ENCODE results near the gene TMED7.

The TMED7 gene

GRCh38 chr5:115588640-115589039 lies 37.2 kb downstream of the TMED7 start:
- no peak for TF ChIP-seq REST (IDR thresholded peaks at IDR 0.05; ENCODE audit: insufficient read depth in 1 of 2, low read depth in 2 of 2, low read length in 2 of 2)
- TF ChIP-seq SIN3A (IDR thresholded peaks at IDR 0.05; ENCODE audit: borderline replicate concordance, insufficient read depth, low read length), result no peak
- no peak for TF ChIP-seq FOXP2 (optimal IDR thresholded peaks at IDR 0.05; ENCODE audit: borderline replicate concordance, extremely low read depth, extremely low read length, insufficient read depth)
- no peak for TF ChIP-seq TAF1 (IDR thresholded peaks at IDR 0.05; ENCODE audit: borderline replicate concordance, insufficient read depth, low read length)
- no peak for TF ChIP-seq POLR2AphosphoS5 (IDR thresholded peaks at IDR 0.05; ENCODE audit: low read depth, low read length)

GRCh38 chr5:115586525-115587146 lies 39.2 kb downstream of the TMED7 start:
- TF ChIP-seq SIN3A (IDR thresholded peaks at IDR 0.05; ENCODE audit: borderline replicate concordance, insufficient read depth, low read length) (no peak), REST (IDR thresholded peaks at IDR 0.05; ENCODE audit: insufficient read depth in 1 of 2, low read depth in 2 of 2, low read length in 2 of 2) (no peak), POLR2AphosphoS5 (IDR thresholded peaks at IDR 0.05; ENCODE audit: low read depth, low read length) (no peak), FOXP2 (optimal IDR thresholded peaks at IDR 0.05; ENCODE audit: borderline replicate concordance, extremely low read depth, extremely low read length, insufficient read depth) (no peak), TAF1 (IDR thresholded peaks at IDR 0.05; ENCODE audit: borderline replicate concordance, insufficient read depth, low read length) (no peak)

- TF ChIP-seq SIN3A (IDR thresholded peaks at IDR 0.05; ENCODE audit: borderline replicate concordance, insufficient read depth, low read length), result no peak
- TF ChIP-seq FOXP2 (optimal IDR thresholded peaks at IDR 0.05; ENCODE audit: borderline replicate concordance, extremely low read depth, extremely low read length, insufficient read depth), result no peak
- no peak for TF ChIP-seq POLR2AphosphoS5 (IDR thresholded peaks at IDR 0.05; ENCODE audit: low read depth, low read length)
Measured at GRCh38 chr5:115585265-115585664, 40.6 kb downstream of the TMED7 start.

GRCh38 chr5:115584501-115584900 lies 41.3 kb downstream of the TMED7 start:
- TF ChIP-seq POLR2AphosphoS5 (IDR thresholded peaks at IDR 0.05; ENCODE audit: low read depth, low read length), result no peak
- no peak for TF ChIP-seq TAF1 (IDR thresholded peaks at IDR 0.05; ENCODE audit: borderline replicate concordance, insufficient read depth, low read length)
- TF ChIP-seq FOXP2 (optimal IDR thresholded peaks at IDR 0.05; ENCODE audit: borderline replicate concordance, extremely low read depth, extremely low read length, insufficient read depth), result no peak
- no peak for TF ChIP-seq SIN3A (IDR thresholded peaks at IDR 0.05; ENCODE audit: borderline replicate concordance, insufficient read depth, low read length)
- TF ChIP-seq REST (IDR thresholded peaks at IDR 0.05; ENCODE audit: insufficient read depth in 1 of 2, low read depth in 2 of 2, low read length in 2 of 2), result no peak

- TF ChIP-seq SIN3A (IDR thresholded peaks at IDR 0.05; ENCODE audit: borderline replicate concordance, insufficient read depth, low read length) (no peak), POLR2AphosphoS5 (IDR thresholded peaks at IDR 0.05; ENCODE audit: low read depth, low read length) (no peak), TAF1 (IDR thresholded peaks at IDR 0.05; ENCODE audit: borderline replicate concordance, insufficient read depth, low read length) (no peak), FOXP2 (optimal IDR thresholded peaks at IDR 0.05; ENCODE audit: borderline replicate concordance, extremely low read depth, extremely low read length, insufficient read depth) (no peak), REST (IDR thresholded peaks at IDR 0.05; ENCODE audit: insufficient read depth in 1 of 2, low read depth in 2 of 2, low read length in 2 of 2) (no peak)
Measured at GRCh38 chr5:115583474-115583873, 42.4 kb downstream of the TMED7 start.
